GM23248 (cell line): ENCODE data around the gene FOXD3. TPM values are rescaled to one million over a fixed set of nuclear protein-coding genes. Genes with fewer than 3 reads are reported as not detected.

Source experiments
- DNase-seq: peaks from one replicate; pipeline ENCODE4 v3.0.0-alpha.2; 2015
- H2AFZ ChIP-seq: fragments of 200-600 bp; sonication (generic); 2 replicates; pipeline ENCODE4 v1.6.1; 2016; ENCODE audit warnings: antibody characterized with exemption
- H3F3A ChIP-seq: fragments of 200-600 bp; sonication (generic); 2 replicates; pipeline ENCODE4 v1.6.1; 2016; ENCODE audit warnings: mild to moderate bottlenecking, antibody characterized with exemption, mixed run types; ENCODE audit not compliant: insufficient read depth
- H3K27ac ChIP-seq: fragments of 200-600 bp; sonication (generic); 2 replicates; pipeline ENCODE4 v1.5.1; 2016; ENCODE audit warnings: mild to moderate bottlenecking
- H3K27me3 ChIP-seq: fragments of 200-600 bp; sonication (generic); replicated peaks from 2 replicates; pipeline ENCODE4 v1.6.1; 2016; ENCODE audit warnings: mild to moderate bottlenecking; ENCODE audit not compliant: insufficient read depth
- H3K36me3 ChIP-seq: fragments of 200-600 bp; sonication (generic); 2 replicates; pipeline ENCODE4 v1.6.1; 2016; ENCODE audit warnings: low read depth, mild to moderate bottlenecking
- H3K4me1 ChIP-seq: fragments of 200-600 bp; sonication (generic); 2 replicates; pipeline ENCODE4 v1.6.1; 2016; ENCODE audit warnings: mild to moderate bottlenecking; ENCODE audit not compliant: insufficient read depth
- H3K4me2 ChIP-seq: fragments of 200-600 bp; sonication (generic); one replicate; pipeline ENCODE4 v1.6.1; 2016; ENCODE audit warnings: mild to moderate bottlenecking; ENCODE audit not compliant: unreplicated experiment
- H3K4me3 ChIP-seq: fragments of 200-600 bp; sonication (generic); 2 replicates; pipeline ENCODE4 v1.5.1; 2016; ENCODE audit warnings: mild to moderate bottlenecking
- H3K79me2 ChIP-seq: fragments of 200-600 bp; sonication (generic); 2 replicates; pipeline ENCODE4 v1.6.1; 2016; ENCODE audit warnings: mild to moderate bottlenecking; ENCODE audit not compliant: insufficient read depth
- H3K9ac ChIP-seq: fragments of 200-600 bp; sonication (generic); 2 replicates; pipeline ENCODE4 v1.6.1; 2016; ENCODE audit warnings: mild to moderate bottlenecking
- H3K9me2 ChIP-seq: fragments of 200-600 bp; sonication (generic); 2 replicates; pipeline ENCODE4 v1.6.1; 2016; ENCODE audit warnings: mixed run types, mild to moderate bottlenecking, moderate library complexity; ENCODE audit not compliant: insufficient read depth
- H3K9me3 ChIP-seq: fragments of 200-600 bp; sonication (generic); one replicate; pipeline ENCODE4 v1.6.1; 2017; ENCODE audit warnings: low read depth
- H4K20me1 ChIP-seq: fragments of 200-600 bp; sonication (generic); 2 replicates; pipeline ENCODE4 v1.6.0; 2016; ENCODE audit not compliant: insufficient read depth
- EZH2 ChIP-seq: fragments of 200-600 bp; sonication (generic); IDR thresholded peaks from 2 replicates; pipeline ENCODE4 v1.6.1; 2018; ENCODE audit warnings: antibody characterized with exemption, mild to moderate bottlenecking; ENCODE audit not compliant: insufficient read depth, poor library complexity, severe bottlenecking
- EZH2phosphoT487 ChIP-seq: fragments of 200-600 bp; sonication (generic); IDR thresholded peaks from 2 replicates; pipeline ENCODE4 v1.6.1; 2018; ENCODE audit warnings: antibody characterized with exemption, moderate library complexity, mild to moderate bottlenecking, low read depth; ENCODE audit not compliant: insufficient read depth
- WGBS, 2 experiments: methylation state at CpG; one replicate each; pipeline ENCODE4 v1.1.6; 2015 to 2017; ENCODE audit warnings: low lambda C conversion rate in 2 of 2, low coverage in 1 of 2; ENCODE audit errors: missing lambda C conversion rate in 2 of 2; 5-methylcytosine and 5-hydroxymethylcytosine counted together
- in situ Hi-C: fragments of 300-500 bp; cut with MboI; formaldehyde crosslinking; loops from 2 replicates; pipeline ENCODE4 v1.15.0; 2020
- polyA plus RNA-seq: library from polyadenylated mRNA; unstranded; fragments of >200 nt; fragmentation: Nextera tagmentation; extraction: Ambion mirVana; gene quantifications from 2 replicates; pipeline ENCODE4 v1.2.1, GENCODE V29; 2016
- total RNA-seq: library from RNA; depleted of rRNA; stranded (reverse); fragments of >200 nt; shearing (Covaris generic); gene quantifications from 2 replicates; pipeline ENCODE4 v1.2.3, GENCODE V29; 2014

Gene FOXD3
- total and polyA plus RNA-seq, 2 experiments from 2014 or later = not detected

DNA sequence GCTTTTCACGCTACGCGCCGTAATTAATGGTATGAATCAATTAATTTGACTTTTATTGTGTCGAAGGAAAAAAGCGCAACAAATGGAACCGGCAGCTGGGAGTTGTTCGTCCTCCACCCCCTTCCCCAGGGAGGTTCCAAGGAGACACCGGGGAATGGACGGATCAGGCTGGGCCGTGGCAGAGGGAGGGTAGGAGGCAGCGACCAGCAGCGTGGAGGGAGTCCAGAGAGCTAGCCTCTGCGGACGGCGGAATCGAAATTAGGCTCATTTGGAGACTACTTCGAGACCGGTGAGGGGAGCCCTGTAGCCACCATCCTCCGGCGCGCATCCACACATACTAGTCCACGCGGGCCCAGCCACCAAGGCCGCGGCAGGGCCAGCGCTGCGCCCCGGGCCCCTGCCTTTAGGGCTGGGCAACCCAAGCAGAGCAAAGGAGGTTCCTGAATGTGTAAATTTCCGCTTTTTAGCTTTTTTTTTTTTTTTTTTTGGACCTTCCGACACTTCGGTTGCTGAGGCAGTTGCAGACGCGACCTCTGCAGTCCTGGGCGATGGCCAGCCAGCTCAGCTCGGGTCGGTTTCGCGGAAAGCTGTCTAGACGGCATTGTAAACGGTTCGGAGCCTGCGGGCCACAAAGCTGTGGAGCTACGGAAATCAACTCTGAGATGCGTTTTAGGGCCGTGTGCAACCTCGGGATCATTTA, 2.2 kb upstream of the FOXD3 start:
- no peaks in the 10 kb centered on the region for H3K9me3 ChIP-seq
- no peak overlapping the region for H2AFZ ChIP-seq
- peak; percentile 32 for DNase-seq
- H4K20me1 ChIP-seq = no peaks in the 10 kb centered on the region
- no peaks in the 10 kb centered on the region for H3K36me3 ChIP-seq
- in situ Hi-C loops = no loop called here
- 18 to 19% methylated on average over 46 to 47 of the region's 47 CpGs for WGBS, 2 experiments
- no peak overlapping the region for H3K27ac ChIP-seq
- H3K9ac ChIP-seq = no peak overlapping the region
- peaks cover 95% of the 10 kb centered on the region for H3K27me3 ChIP-seq
- H3K79me2 ChIP-seq = no peaks in the 10 kb centered on the region
- no peak overlapping the region for H3K4me2 ChIP-seq
- H3F3A ChIP-seq = no peaks in the 10 kb centered on the region
- H3K4me3 ChIP-seq = no peak overlapping the region
- H3K9me2 ChIP-seq = no peaks in the 10 kb centered on the region
- TF ChIP-seq EZH2 (peak; percentile 41), EZH2phosphoT487 (0 out of 2 replicates have a peak, but pooled peaks have one; percentile 19)
- no peaks in the 10 kb centered on the region for H3K4me1 ChIP-seq

DNA sequence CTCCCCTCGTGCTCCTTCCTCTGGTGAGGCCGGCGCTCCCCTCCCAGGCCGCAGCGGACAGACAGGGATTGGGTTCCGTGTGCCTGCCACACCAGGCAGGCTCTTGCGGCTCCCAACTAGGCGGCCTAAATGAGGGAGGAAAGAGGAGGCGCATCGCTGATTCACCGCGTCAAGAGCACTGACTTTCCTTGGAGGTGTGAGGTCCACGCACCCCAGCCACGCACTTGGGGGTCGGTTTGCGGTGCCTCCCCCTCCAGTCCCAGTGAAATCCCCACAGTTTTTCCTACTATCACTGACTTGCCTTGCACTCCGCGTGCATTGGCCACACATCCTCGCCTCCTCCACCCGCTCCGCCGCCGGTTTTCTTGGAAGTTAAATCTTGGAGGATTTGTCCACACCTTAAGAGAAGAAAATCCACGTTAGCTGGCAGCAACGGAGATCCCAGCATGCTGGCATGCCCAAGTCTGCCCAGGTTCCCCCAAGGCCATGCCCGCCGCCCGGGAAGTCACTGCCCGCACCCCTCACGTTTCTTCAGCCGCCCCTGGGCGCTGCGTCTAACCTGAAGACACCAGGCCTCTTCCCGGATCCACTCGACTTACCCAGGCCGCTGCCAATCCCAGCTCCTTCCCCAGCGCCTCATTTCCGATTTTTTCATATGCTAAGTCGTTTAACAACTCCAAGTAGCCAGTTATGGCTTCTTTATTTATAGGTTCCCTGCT, 1.1 kb upstream of the FOXD3 start:
- no peak for TF ChIP-seq EZH2phosphoT487
- TF ChIP-seq EZH2 = peak; percentile 15
- WGBS, 2 experiments = 35 to 36% methylated on average over 39 of the region's 39 CpGs
- no peak overlapping the region for H3K4me3 ChIP-seq
- H3K27me3 ChIP-seq = peaks cover 95% of the 10 kb centered on the region
- DNase-seq = no peak
- no peaks in the 10 kb centered on the region for H3K79me2 ChIP-seq
- no peaks in the 10 kb centered on the region for H3K36me3 ChIP-seq
- H3K4me1 ChIP-seq = no peaks in the 10 kb centered on the region
- H3K27ac ChIP-seq = no peak overlapping the region
- no peaks in the 10 kb centered on the region for H3F3A ChIP-seq
- no peak overlapping the region for H2AFZ ChIP-seq
- no peaks in the 10 kb centered on the region for H3K9me2 ChIP-seq
- H3K9me3 ChIP-seq = no peaks in the 10 kb centered on the region
- no peaks in the 10 kb centered on the region for H4K20me1 ChIP-seq
- in situ Hi-C loops = no loop called here
- H3K4me2 ChIP-seq = no peak overlapping the region
- H3K9ac ChIP-seq = no peak overlapping the region

DNA sequence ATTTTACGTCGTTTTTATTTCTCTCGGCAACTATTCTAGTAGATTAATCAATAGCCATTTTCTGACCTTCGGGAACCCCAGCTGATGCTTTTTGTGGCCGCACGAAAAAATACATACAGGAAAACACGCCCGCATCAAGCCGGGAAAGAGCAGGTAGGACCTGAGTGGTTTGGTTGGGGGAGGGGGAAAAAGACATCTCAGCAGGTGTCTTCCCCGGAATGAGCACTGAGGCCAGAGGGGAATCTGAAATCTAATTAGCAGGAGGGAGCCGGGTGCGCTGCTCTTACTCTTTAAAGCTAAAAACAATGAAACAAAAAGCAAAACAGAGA, 618 bp upstream of the FOXD3 start:
- no peak overlapping the region for H3K9ac ChIP-seq
- TF ChIP-seq EZH2phosphoT487 (no peak), EZH2 (peak; percentile 41)
- H2AFZ ChIP-seq = peak overlapping the region; percentile 74
- no peaks in the 10 kb centered on the region for H3K4me1 ChIP-seq
- H3K27me3 ChIP-seq = peaks cover 95% of the 10 kb centered on the region
- no peaks in the 10 kb centered on the region for H3K79me2 ChIP-seq
- H3K36me3 ChIP-seq = no peaks in the 10 kb centered on the region
- H3K9me2 ChIP-seq = no peaks in the 10 kb centered on the region
- H4K20me1 ChIP-seq = no peaks in the 10 kb centered on the region
- 20 to 24% methylated on average over 12 of the region's 12 CpGs for WGBS, 2 experiments
- H3K4me3 ChIP-seq = peak overlapping the region; percentile 66
- H3K9me3 ChIP-seq = no peaks in the 10 kb centered on the region
- no peak overlapping the region for H3K27ac ChIP-seq
- peak overlapping the region; percentile 48 for H3K4me2 ChIP-seq
- in situ Hi-C loops = no loop called here
- DNase-seq = no peak
- H3F3A ChIP-seq = no peaks in the 10 kb centered on the region

DNA sequence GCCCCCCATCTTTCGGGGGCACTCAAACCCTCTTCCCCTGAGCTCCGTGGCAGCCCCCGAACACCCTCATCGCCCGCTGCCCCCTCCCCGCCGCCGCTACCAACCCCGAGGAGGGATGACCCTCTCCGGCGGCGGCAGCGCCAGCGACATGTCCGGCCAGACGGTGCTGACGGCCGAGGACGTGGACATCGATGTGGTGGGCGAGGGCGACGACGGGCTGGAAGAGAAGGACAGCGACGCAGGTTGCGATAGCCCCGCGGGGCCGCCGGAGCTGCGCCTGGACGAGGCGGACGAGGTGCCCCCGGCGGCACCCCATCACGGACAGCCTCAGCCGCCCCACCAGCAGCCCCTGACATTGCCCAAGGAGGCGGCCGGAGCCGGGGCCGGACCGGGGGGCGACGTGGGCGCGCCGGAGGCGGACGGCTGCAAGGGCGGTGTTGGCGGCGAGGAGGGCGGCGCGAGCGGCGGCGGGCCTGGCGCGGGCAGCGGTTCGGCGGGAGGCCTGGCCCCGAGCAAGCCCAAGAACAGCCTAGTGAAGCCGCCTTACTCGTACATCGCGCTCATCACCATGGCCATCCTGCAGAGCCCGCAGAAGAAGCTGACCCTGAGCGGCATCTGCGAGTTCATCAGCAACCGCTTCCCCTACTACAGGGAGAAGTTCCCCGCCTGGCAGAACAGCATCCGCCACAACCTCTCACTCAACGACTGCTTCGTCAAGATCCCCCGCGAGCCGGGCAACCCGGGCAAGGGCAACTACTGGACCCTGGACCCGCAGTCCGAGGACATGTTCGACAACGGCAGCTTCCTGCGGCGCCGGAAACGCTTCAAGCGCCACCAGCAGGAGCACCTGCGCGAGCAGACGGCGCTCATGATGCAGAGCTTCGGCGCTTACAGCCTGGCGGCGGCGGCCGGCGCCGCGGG, 837 bp downstream of the FOXD3 start:
- H3K4me1 ChIP-seq = no peaks in the 10 kb centered on the region
- no peaks in the 10 kb centered on the region for H4K20me1 ChIP-seq
- H3K27me3 ChIP-seq = peaks cover 95% of the 10 kb centered on the region
- 6% methylated on average over 76 to 96 of the region's 104 CpGs for WGBS, 2 experiments
- in situ Hi-C loops = no loop called here
- no peaks in the 10 kb centered on the region for H3K79me2 ChIP-seq
- H3K4me3 ChIP-seq = peak overlapping the region; percentile 66; the same call in 1 of the 2 replicates
- peak overlapping the region; percentile 74 for H2AFZ ChIP-seq
- no peaks in the 10 kb centered on the region for H3K36me3 ChIP-seq
- no peaks in the 10 kb centered on the region for H3K9me2 ChIP-seq
- no peak overlapping the region for H3K4me2 ChIP-seq
- H3K9me3 ChIP-seq = no peaks in the 10 kb centered on the region
- no peak overlapping the region for H3K9ac ChIP-seq
- TF ChIP-seq EZH2phosphoT487 (peak; percentile 89; the same call in 1 of the 2 replicates), EZH2 (peak; percentile 97)
- DNase-seq = peak; percentile 24
- H3F3A ChIP-seq = no peaks in the 10 kb centered on the region
- no peak overlapping the region for H3K27ac ChIP-seq
